Hepatocyte (in vitro differentiated cells): ENCODE measurements around the gene PDGFD.

Source experiments
- CTCF ChIP-seq: fragments of 200-600 bp; sonication (generic); IDR thresholded peaks from 2 replicates; pipeline ENCODE4 v1.5.1; 2016; ENCODE audit warnings: antibody characterized with exemption, mild to moderate bottlenecking; ENCODE audit not compliant: poor library complexity
- EZH2 ChIP-seq: fragments of 200-600 bp; sonication (generic); IDR thresholded peaks from 2 replicates; pipeline ENCODE4 v1.6.1; 2016; ENCODE audit warnings: antibody characterized with exemption, mild to moderate bottlenecking, borderline replicate concordance

GRCh38 chr11:104061853-104062521 lies 102.0 kb downstream of the PDGFD start:
- TF ChIP-seq CTCF: no peak
- TF ChIP-seq EZH2: no peak
